GM12801 (cell line): ENCODE measurements around the gene RHCG.

Experiments used
- CTCF ChIP-seq: IDR thresholded peaks from one replicate; pipeline ENCODE4 v1.5.1; 2011; ENCODE audit warnings: control low read depth; ENCODE audit not compliant: insufficient read length; ENCODE audit errors: extremely low read depth

Gene RHCG

GRCh38 chr15:89528757-89529352 is 32.5 kb upstream of the RHCG start:
- no peak for TF ChIP-seq CTCF

- TF ChIP-seq CTCF, result no peak
These were observed 30.4 kb upstream of the RHCG start for GRCh38 chr15:89526601-89527441.

- no peak for TF ChIP-seq CTCF
These were observed 29.8 kb upstream of the RHCG start for GRCh38 chr15:89526181-89526580.

- TF ChIP-seq CTCF, result no peak
These were observed 27.8 kb upstream of the RHCG start for GRCh38 chr15:89524184-89524583.

GRCh38 chr15:89523101-89523500 is 26.7 kb upstream of the RHCG start:
- TF ChIP-seq CTCF, result no peak

GRCh38 chr15:89521605-89522004 is 25.2 kb upstream of the RHCG start:
- no peak for TF ChIP-seq CTCF

GRCh38 chr15:89515477-89515876 is 19.1 kb upstream of the RHCG start:
- TF ChIP-seq CTCF, result no peak
